22Rv1 (cell line): ENCODE results near the gene RAB4B.
"Not testable (repeated sequence)": the region's sequence is repeated elsewhere in the genome, so short reads cannot be mapped to it uniquely, and the experiment has no call there.

ENCODE experiments used
- CTCF ChIP-seq: fragments of 450-650 bp; IDR thresholded peaks from 2 replicates; pipeline ENCODE4 v1.5.1; 2017; ENCODE audit warnings: mild to moderate bottlenecking
- ZFX ChIP-seq: fragments of 450-650 bp; IDR thresholded peaks from 2 replicates; pipeline ENCODE4 v1.6.1; 2017; ENCODE audit warnings: antibody characterized with exemption, borderline replicate concordance

- not testable (repeated sequence) for TF ChIP-seq CTCF, ZFX
These were observed 48.0 kb upstream of the RAB4B start for GRCh38 chr19:40730065-40730464.
